H9 (cell line): Measurements from ENCODE around the gene CNIH2. TPM values are rescaled to one million over a fixed set of nuclear protein-coding genes. Genes with fewer than 3 reads are reported as not detected.

Experiments used
- DNase-seq: peaks from one replicate; pipeline ENCODE4 v3.0.0-alpha.2; 2017
- H2AFZ ChIP-seq: one replicate; pipeline ENCODE4 v1.6.1; 2013; ENCODE audit warnings: mild to moderate bottlenecking, low read length, control low read depth, moderate library complexity
- H2AK5ac ChIP-seq: 2 replicates; pipeline ENCODE4 v1.6.1; 2013; ENCODE audit warnings: low read length, control low read depth, mixed read lengths; ENCODE audit not compliant: insufficient read length
- H2BK120ac ChIP-seq: one replicate; pipeline ENCODE4 v1.6.1; 2013; ENCODE audit warnings: low read depth, mild to moderate bottlenecking, low read length, control low read depth, inconsistent platforms; ENCODE audit not compliant: poor library complexity, severe bottlenecking
- H2BK12ac ChIP-seq: 2 replicates; pipeline ENCODE4 v1.6.1; 2013; ENCODE audit warnings: low read length, control low read depth, mixed read lengths, low read depth; ENCODE audit not compliant: insufficient read length
- H2BK15ac ChIP-seq: 2 replicates; pipeline ENCODE4 v1.6.1; 2013; ENCODE audit warnings: low read depth, low read length, control low read depth
- H2BK20ac ChIP-seq: one replicate; pipeline ENCODE4 v1.6.1; 2013; ENCODE audit warnings: low read depth, mild to moderate bottlenecking, low read length, control low read depth, inconsistent platforms; ENCODE audit not compliant: poor library complexity, severe bottlenecking
- H2BK5ac ChIP-seq: 2 replicates; pipeline ENCODE4 v1.6.1; 2013; ENCODE audit warnings: low read length, control low read depth, mixed read lengths; ENCODE audit not compliant: insufficient read length
- H3K14ac ChIP-seq: 2 replicates; pipeline ENCODE4 v1.6.1; 2013; ENCODE audit warnings: low read length, control low read depth; ENCODE audit not compliant: insufficient read depth
- H3K18ac ChIP-seq: 2 replicates; pipeline ENCODE4 v1.6.1; 2013; ENCODE audit warnings: low read depth, mild to moderate bottlenecking, mixed read lengths, low read length, control low read depth; ENCODE audit not compliant: insufficient read length
- H3K23ac ChIP-seq: 2 replicates; pipeline ENCODE4 v1.6.1; 2013; ENCODE audit warnings: low read length, control low read depth, mixed read lengths, low read depth; ENCODE audit not compliant: insufficient read length
- H3K23me2 ChIP-seq: 2 replicates; pipeline ENCODE4 v1.6.1; 2013; ENCODE audit warnings: low read depth, mild to moderate bottlenecking, mixed read lengths, low read length, control low read depth; ENCODE audit not compliant: insufficient read length, poor library complexity, severe bottlenecking
- H3K27ac ChIP-seq: 2 replicates; pipeline ENCODE4 v1.5.1; 2013; ENCODE audit warnings: low read length, control low read depth, mixed read lengths, low read depth; ENCODE audit not compliant: insufficient read length
- H3K27me3 ChIP-seq: 2 replicates; pipeline ENCODE4 v1.6.1; 2013; ENCODE audit warnings: low read length, control low read depth, inconsistent platforms; ENCODE audit not compliant: insufficient read depth
- H3K4ac ChIP-seq: 2 replicates; pipeline ENCODE4 v1.6.1; 2013; ENCODE audit warnings: low read depth, mild to moderate bottlenecking, control low read depth, inconsistent platforms, low read length, moderate library complexity
- H3K4me1 ChIP-seq: 2 replicates; pipeline ENCODE4 v1.6.1; 2013; ENCODE audit warnings: low read length, control low read depth, inconsistent platforms; ENCODE audit not compliant: insufficient read depth
- H3K4me2 ChIP-seq: 2 replicates; pipeline ENCODE4 v1.6.1; 2013; ENCODE audit warnings: low read length, control low read depth, mixed read lengths; ENCODE audit not compliant: insufficient read length, insufficient read depth
- H3K56ac ChIP-seq: 2 replicates; pipeline ENCODE4 v1.6.1; 2013; ENCODE audit warnings: low read depth, mild to moderate bottlenecking, mixed read lengths, low read length, control low read depth; ENCODE audit not compliant: insufficient read length
- H3K79me1 ChIP-seq: 2 replicates; pipeline ENCODE4 v1.6.1; 2013; ENCODE audit warnings: low read depth, mild to moderate bottlenecking, moderate library complexity, low read length, control low read depth, inconsistent platforms; ENCODE audit not compliant: insufficient read depth, poor library complexity, severe bottlenecking
- H3K79me2 ChIP-seq: 2 replicates; pipeline ENCODE4 v1.6.1; 2013; ENCODE audit warnings: low read length, control low read depth, inconsistent platforms; ENCODE audit not compliant: insufficient read depth
- H3K9ac ChIP-seq: 2 replicates; pipeline ENCODE4 v1.6.1; 2013; ENCODE audit warnings: low read length, control low read depth, mixed read lengths; ENCODE audit not compliant: insufficient read length; ENCODE audit errors: extremely low read depth
- H3K9me3 ChIP-seq: one replicate; pipeline ENCODE4 v1.6.1; 2013; ENCODE audit warnings: low read depth, low read length, inconsistent platforms; ENCODE audit not compliant: control insufficient read depth
- H3T11ph ChIP-seq: one replicate; pipeline ENCODE4 v1.6.1; 2013; ENCODE audit warnings: mild to moderate bottlenecking, low read length, control low read depth, inconsistent platforms
- H4K20me1 ChIP-seq: one replicate; pipeline ENCODE4 v1.6.1; 2013; ENCODE audit not compliant: control insufficient read depth, insufficient read length, insufficient read depth
- H4K5ac ChIP-seq: 2 replicates; pipeline ENCODE4 v1.6.1; 2013; ENCODE audit warnings: low read depth, mild to moderate bottlenecking, mixed read lengths, low read length, control low read depth; ENCODE audit not compliant: insufficient read length
- H4K8ac ChIP-seq: replicated peaks from 2 replicates; pipeline ENCODE4 v1.6.1; 2013; ENCODE audit warnings: low read length, control low read depth, mixed read lengths, low read depth; ENCODE audit not compliant: insufficient read length
- H4K91ac ChIP-seq: 2 replicates; pipeline ENCODE4 v1.6.1; 2013; ENCODE audit warnings: low read depth, mild to moderate bottlenecking, moderate library complexity, mixed read lengths, low read length, control low read depth; ENCODE audit not compliant: insufficient read length
- H3K27ac Mint-ChIP-seq, 3 experiments: 2 replicates in 2 of 3; 3 replicates in 1 of 3; pipeline ENCODE4 v1.8.0; 2020 to 2021; ENCODE audit warnings: mixed read lengths in 3 of 3, mild to moderate bottlenecking in 1 of 3, moderate library complexity in 1 of 3
- H3K27me3 Mint-ChIP-seq: 2 replicates; pipeline ENCODE4 v1.8.0; 2021; ENCODE audit warnings: low read depth, mild to moderate bottlenecking, moderate library complexity, mixed read lengths
- H3K36me3 Mint-ChIP-seq, 3 experiments: 2 replicates in 2 of 3; 3 replicates in 1 of 3; pipeline ENCODE4 v1.8.0; 2020 to 2021; ENCODE audit warnings: low read depth in 3 of 3, mixed read lengths in 3 of 3; ENCODE audit not compliant: insufficient read depth in 1 of 3
- H3K4me1 Mint-ChIP-seq, 2 experiments: 2 replicates each; pipeline ENCODE4 v1.8.0; 2020; ENCODE audit warnings: mixed read lengths in 2 of 2
- H3K4me3 Mint-ChIP-seq, 2 experiments: 2 replicates in 1 of 2; 3 replicates in 1 of 2; pipeline ENCODE4 v1.8.0; 2020 to 2021; ENCODE audit warnings: mild to moderate bottlenecking in 2 of 2, mixed read lengths in 2 of 2, moderate library complexity in 1 of 2
- H3K9me3 Mint-ChIP-seq, 2 experiments: 2 replicates in 1 of 2; 3 replicates in 1 of 2; pipeline ENCODE4 v1.8.0; 2020; ENCODE audit warnings: mild to moderate bottlenecking in 2 of 2, mixed read lengths in 2 of 2, moderate library complexity in 1 of 2
- CTCF ChIP-seq: fragments of 200-600 bp; sonication (generic); conservative IDR thresholded peaks from 3 replicates; pipeline ENCODE4 v1.8.0; 2021; ENCODE audit warnings: antibody characterized with exemption, mild to moderate bottlenecking
- WGBS: extraction: QIAGEN DNeasy Blood & Tissue Kit; methylation state at CpG from one replicate; pipeline ENCODE4 v1.1.7; 2013; ENCODE audit warnings: missing lambda C conversion rate, low lambda C conversion rate, mixed read lengths; ENCODE audit not compliant: insufficient read length; ENCODE audit errors: extremely low coverage; 5-methylcytosine and 5-hydroxymethylcytosine counted together
- total RNA-seq: library from RNA; stranded (reverse); gene quantifications from 2 replicates; pipeline ENCODE4 v1.2.1, GENCODE V29; 2021

Gene CNIH2
- total RNA-seq, 1 experiment from 2014 or later = 12.0 TPM

DNA sequence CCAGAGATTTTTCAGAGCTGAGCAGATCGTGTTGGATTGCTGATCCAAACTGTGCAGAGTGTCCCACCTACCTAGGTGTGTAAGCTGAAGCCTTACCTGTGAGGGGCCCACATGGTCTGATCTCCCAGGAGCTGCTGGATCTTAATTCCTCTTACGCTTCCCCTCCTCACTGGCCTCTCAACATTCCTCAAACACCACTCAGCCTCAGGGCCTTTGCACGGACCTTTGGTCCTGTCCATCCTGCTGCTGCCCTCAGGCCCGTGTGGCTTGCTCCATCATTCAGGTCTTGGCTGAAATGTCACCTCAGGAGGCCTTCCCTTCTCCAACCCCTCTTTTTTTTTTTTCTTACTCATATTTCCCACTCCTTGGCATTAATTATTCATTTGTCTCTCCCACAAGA lies 30.7 kb upstream of the CNIH2 start:
- Histone ChIP-seq H2AFZ (no peak overlapping the region), H3K23ac (no peak overlapping the region), H2BK20ac (no peak overlapping the region), H3K4ac (no peak overlapping the region), H4K91ac (no peak overlapping the region), H3K27me3 (no peaks in the 10 kb centered on the region), H3K23me2 (no peaks in the 10 kb centered on the region), H3K14ac (no peak overlapping the region), H2BK15ac (no peak overlapping the region), H4K5ac (no peak overlapping the region), H3T11ph (no peak overlapping the region), H3K79me1 (no peaks in the 10 kb centered on the region), H2AK5ac (no peak overlapping the region), H3K9ac (no peak overlapping the region), H3K27ac (no peak overlapping the region), H2BK120ac (no peak overlapping the region), H4K8ac (no peak overlapping the region), H2BK12ac (no peak overlapping the region), H3K4me1 (no peaks in the 10 kb centered on the region), H3K18ac (no peak overlapping the region), H3K79me2 (no peaks in the 10 kb centered on the region), H3K4me2 (no peak overlapping the region), H4K20me1 (no peaks in the 10 kb centered on the region), H3K56ac (no peak overlapping the region), H2BK5ac (no peak overlapping the region), H3K9me3 (no peaks in the 10 kb centered on the region)
- Mint-ChIP-seq H3K4me1 (no peaks in the 10 kb centered on the region), H3K27ac (no peak overlapping the region), H3K4me3 (no peak overlapping the region), H3K9me3 (no peaks in the 10 kb centered on the region), H3K36me3 (no peaks in the 10 kb centered on the region), H3K27me3 (peaks cover 7% of the 10 kb centered on the region; the same call in 1 of the 2 replicates)
- WGBS = no CpG with 5 or more reads among the region's 4 CpGs
- no peak for DNase-seq
- no peak for TF ChIP-seq CTCF
